ENCODE data around the gene RNF13.

GRCh38 chr3:149784064-149784704, 28.8 kb upstream of the RNF13 start:
- no peak for TF ChIP-seq CSRNP3 (CRISPR knock-in tag; IDR thresholded peaks at IDR 0.05)
- no peak for TF ChIP-seq ZNF70 (CRISPR knock-in tag; IDR thresholded peaks at IDR 0.05)
- TF ChIP-seq RARB (CRISPR knock-in tag; IDR thresholded peaks at IDR 0.05): no peak
- TF ChIP-seq CREB5 (CRISPR knock-in tag; IDR thresholded peaks at IDR 0.05; ENCODE audit: low read depth): no peak
- TF ChIP-seq SNAI2 (CRISPR knock-in tag; IDR thresholded peaks at IDR 0.05): no peak
- TF ChIP-seq OSR1 (CRISPR knock-in tag; IDR thresholded peaks at IDR 0.05): no peak
- no peak for TF ChIP-seq ARNTL (CRISPR knock-in tag; IDR thresholded peaks at IDR 0.05; ENCODE audit: borderline replicate concordance, low read depth)
- 0 out of 2 replicates have a peak, but pooled peaks have one; percentile 54 for TF ChIP-seq CSDC2 (CRISPR knock-in tag; IDR thresholded peaks at IDR 0.05)
- TF ChIP-seq ISL1 (CRISPR knock-in tag; IDR thresholded peaks at IDR 0.05): no peak
- no peak for TF ChIP-seq PATZ1 (CRISPR knock-in tag; IDR thresholded peaks at IDR 0.05; ENCODE audit: borderline replicate concordance)
- TF ChIP-seq ZFP3 (CRISPR knock-in tag; IDR thresholded peaks at IDR 0.05): no peak

All from SK-N-SH treated with all-trans-retinoic acid at 6 μM for 48 hours (cell line).